Adrenal gland (tissue), 5 donors: ENCODE measurements around the gene AFP.

ENCODE experiments used
- POLR2A ChIP-seq, 2 donors: fragments of 450-650 bp; IDR thresholded peaks; one replicate each; pipeline ENCODE4 v1.6.1; 2017; ENCODE audit warnings: antibody characterized with exemption in 2 of 2, mild to moderate bottlenecking in 2 of 2, moderate library complexity in 1 of 2
- TF ChIP-seq, protein P1 (sequence below), 6 experiments: fragments of 450-650 bp in 4 of 6; fragments of 200-600 bp in 2 of 6; sonication (generic) in 1 of 6; IDR thresholded peaks; 1 replicate in 5 of 6; 2 replicates in 1 of 6; pipeline versions ENCODE4 v1.5.1 to v1.8.0; 2016 to 2021; ENCODE audit warnings: antibody characterized with exemption in 6 of 6, mild to moderate bottlenecking in 2 of 6, moderate library complexity in 1 of 6
- donor health status: DM: no; HTN: no; CAD: no.

DNA sequence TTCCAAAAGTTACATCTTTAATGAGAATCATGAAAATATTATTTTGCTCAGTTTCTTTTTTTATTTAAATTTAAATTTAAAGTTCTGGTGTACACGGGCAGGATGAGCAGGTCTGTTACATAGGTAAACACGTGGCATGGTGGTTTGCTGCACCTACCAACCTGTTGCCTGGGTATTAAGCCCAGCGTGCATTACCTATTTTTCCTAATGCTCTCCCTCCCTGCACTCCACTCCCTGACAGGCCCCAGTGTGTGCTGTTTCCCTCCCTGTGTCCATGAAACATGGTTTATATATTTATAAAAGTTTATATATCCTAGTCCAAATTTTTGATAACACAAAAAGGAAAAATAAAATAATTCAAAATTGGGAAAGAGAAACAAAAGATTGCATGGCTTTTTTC is 4.0 kb downstream of the AFP start:
- no peak for TF ChIP-seq POLR2A (IDR thresholded peaks at IDR 0.05)
- TF ChIP-seq, protein P1, sequence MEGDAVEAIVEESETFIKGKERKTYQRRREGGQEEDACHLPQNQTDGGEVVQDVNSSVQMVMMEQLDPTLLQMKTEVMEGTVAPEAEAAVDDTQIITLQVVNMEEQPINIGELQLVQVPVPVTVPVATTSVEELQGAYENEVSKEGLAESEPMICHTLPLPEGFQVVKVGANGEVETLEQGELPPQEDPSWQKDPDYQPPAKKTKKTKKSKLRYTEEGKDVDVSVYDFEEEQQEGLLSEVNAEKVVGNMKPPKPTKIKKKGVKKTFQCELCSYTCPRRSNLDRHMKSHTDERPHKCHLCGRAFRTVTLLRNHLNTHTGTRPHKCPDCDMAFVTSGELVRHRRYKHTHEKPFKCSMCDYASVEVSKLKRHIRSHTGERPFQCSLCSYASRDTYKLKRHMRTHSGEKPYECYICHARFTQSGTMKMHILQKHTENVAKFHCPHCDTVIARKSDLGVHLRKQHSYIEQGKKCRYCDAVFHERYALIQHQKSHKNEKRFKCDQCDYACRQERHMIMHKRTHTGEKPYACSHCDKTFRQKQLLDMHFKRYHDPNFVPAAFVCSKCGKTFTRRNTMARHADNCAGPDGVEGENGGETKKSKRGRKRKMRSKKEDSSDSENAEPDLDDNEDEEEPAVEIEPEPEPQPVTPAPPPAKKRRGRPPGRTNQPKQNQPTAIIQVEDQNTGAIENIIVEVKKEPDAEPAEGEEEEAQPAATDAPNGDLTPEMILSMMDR (IDR thresholded peaks at IDR 0.05): no peak
